ENCODE results near the gene HK2.
"Not testable (repeated sequence)": the region's sequence is repeated elsewhere in the genome, so short reads cannot be mapped to it uniquely, and the experiment has no call there.

The HK2 gene

DNA sequence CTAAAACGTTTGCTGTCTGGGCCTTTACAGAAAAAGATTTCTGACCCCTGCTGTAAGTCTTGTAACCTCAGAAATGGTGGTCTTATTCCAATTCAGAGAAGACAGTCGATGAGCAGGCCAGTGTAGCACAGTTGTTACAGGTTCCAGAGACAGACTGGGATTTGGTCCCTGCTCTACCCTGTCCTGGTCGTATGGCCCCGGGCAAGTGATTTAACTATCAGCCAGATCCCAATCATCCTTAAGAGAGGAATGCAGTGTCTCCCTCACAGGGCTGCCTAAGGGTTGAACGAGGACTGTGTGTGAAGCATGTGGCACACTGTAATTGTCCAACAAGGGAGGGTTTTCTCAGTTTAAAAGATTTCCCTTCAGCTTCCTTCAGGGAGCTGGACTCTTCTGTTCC lies 47.2 kb downstream of the HK2 start:
- no peak for DNase-seq

- no peak for DNase-seq
These were observed 47.8 kb downstream of the HK2 start for GRCh38 chr2:74881626-74882298.

DNA sequence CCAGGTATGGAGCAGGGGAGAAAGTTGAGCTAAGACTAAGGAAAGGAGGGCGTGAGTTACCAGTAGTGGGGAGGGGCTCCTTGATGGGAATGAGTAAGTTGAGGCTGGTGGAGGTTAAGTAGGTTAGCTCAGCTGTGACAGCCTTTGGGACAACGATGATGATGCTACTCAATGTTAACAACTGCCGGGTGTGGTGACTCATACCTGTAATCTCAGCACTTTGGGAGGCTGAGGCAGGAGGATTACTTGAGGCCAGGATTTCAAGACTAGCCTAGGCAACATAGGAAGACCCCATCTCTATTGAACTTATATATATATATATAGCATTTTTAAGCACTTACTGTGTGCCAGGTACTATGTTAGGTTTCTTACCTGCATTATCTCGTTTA lies 48.4 kb downstream of the HK2 start:
- no peak for DNase-seq

- DNase-seq = no peak
These were observed 49.1 kb downstream of the HK2 start for GRCh38 chr2:74883011-74883410.

- DNase-seq = no peak
These were observed 50.3 kb downstream of the HK2 start for GRCh38 chr2:74884118-74884762.

GRCh38 chr2:74884866-74885265 lies 50.9 kb downstream of the HK2 start:
- DNase-seq = no peak

DNA sequence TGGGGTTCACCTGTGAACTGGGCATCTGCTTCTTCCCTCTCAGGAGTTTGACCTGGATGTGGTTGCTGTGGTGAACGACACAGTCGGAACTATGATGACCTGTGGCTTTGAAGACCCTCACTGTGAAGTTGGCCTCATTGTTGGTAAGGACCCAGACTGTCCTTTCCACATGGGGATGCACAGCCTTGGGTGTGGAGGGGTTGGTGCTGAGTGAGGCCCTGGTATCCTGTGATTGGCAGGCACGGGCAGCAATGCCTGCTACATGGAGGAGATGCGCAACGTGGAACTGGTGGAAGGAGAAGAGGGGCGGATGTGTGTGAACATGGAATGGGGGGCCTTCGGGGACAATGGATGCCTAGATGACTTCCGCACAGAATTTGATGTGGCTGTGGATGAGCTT lies 52.3 kb downstream of the HK2 start:
- no peak for DNase-seq

DNA sequence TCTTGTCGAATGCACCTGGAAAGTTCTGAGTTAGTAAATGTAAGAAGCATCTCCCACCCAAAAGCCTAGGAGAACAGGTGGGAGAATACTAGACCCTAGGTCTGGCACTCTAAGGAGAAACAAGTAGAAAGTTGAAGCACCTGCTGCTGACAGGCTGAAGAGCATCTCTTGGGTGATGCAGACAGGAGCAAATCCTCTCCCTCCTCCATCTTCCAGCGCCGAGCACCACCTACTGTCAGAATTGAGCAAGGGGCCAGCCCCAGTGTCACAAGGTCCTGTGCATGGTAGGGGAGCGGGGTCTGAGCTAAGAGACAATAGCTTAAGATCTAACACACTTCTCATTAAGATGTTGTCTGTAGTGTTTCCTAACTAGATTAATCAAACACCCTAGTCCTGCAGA lies 52.9 kb downstream of the HK2 start:
- no peak for DNase-seq

- no peak for DNase-seq
These were observed 53.6 kb downstream of the HK2 start for GRCh38 chr2:74887445-74887951.

DNA sequence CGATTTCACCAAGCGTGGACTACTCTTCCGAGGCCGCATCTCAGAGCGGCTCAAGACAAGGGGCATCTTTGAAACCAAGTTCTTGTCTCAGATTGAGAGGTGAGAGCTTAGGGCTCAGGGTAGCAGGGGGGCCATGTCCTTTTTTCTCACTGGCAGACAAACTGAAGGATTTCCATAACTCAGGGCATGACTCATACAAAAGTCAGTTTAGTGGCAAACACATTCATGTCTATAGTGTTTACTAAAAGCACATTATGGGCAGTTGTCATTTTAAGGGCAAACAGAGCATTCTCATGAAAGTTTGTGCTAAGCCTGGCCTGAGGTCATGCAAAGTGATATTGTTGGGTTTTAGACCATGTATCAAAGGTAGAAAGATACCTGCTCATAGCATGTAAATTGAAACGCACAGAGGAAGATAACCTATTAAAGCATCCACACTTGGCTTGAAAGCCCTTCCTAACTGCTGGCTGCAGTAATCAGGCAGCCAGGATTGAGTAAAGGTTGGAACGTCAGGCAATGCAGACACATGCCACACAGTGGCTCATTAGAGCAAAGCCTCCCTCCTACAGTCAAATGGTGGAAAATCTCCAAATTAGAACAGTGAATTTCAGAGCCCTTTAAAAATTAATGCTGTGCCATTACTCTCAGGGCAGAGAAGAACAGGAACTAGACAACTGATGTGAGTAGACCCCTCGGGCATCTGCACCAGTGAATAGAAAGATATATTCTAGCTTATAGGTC lies 54.2 kb downstream of the HK2 start:
- no peak for DNase-seq

DNA sequence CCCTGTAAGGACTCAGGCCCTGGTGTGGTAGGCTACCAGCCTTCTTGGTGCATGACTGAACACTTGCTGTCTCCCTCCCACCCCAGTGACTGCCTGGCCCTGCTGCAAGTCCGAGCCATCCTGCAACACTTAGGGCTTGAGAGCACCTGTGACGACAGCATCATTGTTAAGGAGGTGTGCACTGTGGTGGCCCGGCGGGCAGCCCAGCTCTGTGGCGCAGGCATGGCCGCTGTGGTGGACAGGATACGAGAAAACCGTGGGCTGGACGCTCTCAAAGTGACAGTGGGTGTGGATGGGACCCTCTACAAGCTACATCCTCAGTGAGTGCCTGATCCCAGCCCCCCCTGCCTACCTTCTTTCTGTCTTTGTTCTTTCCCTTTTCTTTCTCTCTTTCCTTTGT lies 55.2 kb downstream of the HK2 start:
- no peak for DNase-seq

GRCh38 chr2:74890711-74891110 lies 56.8 kb downstream of the HK2 start:
- no peak for DNase-seq

DNA sequence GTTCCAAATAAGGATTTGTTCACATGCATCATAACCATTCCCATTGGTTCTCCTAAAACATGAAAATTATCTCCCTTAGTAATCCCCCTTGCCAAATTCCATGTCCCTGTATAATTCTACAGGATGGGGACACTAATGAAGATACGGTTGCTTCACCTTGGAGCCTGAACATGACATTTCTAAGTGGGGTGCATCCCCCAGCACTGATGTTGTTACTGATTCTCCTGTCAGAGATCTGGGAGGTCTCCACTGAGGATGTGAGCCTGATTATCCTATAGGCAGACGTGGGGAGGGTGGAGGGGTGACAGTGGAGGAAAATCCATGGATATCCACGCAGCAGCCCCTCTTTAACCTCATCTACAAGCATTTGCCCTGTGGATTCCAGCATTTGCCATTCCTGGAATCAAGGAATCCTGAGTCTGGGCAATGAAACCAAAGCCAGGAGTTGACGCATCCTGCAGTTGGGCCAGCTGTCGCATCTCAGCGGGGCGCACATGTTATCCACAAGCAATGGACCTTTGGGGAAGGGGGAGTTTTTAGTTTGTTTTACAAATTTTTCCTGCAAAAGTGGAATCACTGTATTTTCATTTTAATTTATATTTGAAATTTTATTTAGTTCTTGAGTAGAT lies 57.3 kb downstream of the HK2 start:
- no peak for DNase-seq

DNA sequence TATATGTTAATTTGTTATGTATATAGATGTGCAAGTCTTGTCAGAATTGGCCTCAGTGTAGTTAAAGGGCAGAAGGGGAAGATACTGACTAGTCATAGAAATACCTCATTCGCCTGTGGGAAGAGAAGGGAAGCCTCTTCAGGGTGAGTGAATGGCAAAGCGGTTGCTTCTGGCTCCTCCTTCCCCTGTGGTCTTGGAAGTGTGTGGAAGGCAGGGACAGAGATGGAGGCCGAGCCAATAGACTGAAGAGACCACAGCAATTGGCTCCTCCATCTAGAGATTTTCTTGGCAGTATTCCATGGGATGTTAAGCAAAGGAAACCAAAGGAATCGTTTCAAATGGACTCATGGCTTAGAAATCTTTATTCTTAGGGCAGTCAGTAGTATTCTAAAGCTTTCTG lies 57.9 kb downstream of the HK2 start:
- not testable (repeated sequence) for DNase-seq

DNA sequence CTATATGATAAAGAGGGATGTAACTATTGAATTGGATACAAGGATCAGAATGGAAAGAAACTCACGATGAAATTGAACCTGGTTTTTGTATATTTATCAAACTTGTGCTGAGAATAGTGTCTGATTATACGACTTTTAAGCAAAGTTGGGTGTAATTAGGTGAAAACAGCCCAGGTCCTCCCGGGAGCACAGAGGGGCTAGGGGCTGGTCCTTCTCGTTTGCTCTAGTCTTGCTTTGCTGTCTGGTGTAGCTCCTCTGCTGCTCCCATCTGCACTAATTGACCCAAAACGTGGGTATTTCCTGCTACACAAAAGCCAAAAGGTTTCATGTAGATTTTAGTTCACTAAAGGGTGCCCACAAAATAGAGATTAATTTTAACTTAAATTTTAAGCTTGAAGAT lies 58.7 kb downstream of the HK2 start:
- DNase-seq = no peak

DNA sequence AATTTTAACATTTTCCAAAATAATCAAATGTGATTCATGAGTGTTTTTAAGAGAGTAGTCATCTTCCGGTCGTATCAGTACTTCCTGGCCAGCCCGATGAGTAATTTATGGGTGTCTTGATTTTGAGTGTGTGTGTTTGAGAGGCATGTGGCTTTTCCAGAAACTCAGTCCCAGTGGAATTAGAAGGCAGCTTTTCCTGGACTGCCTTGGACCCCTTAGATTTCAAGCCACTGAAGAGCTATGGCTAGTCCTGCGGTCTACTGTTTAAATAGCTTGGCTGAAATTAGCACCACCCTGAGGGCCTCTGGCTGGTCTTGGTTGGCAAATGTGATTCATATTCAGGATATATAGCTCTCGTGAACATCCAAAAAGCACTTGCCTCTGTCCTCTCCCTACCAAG lies 59.4 kb downstream of the HK2 start:
- DNase-seq = no peak

- no peak for DNase-seq
These were observed 60.5 kb downstream of the HK2 start for GRCh38 chr2:74894272-74894981.

- no peak for DNase-seq
These were observed 61.1 kb downstream of the HK2 start for GRCh38 chr2:74895001-74895400.

- DNase-seq = no peak
These were observed 62.3 kb downstream of the HK2 start for GRCh38 chr2:74896232-74896631.

DNA sequence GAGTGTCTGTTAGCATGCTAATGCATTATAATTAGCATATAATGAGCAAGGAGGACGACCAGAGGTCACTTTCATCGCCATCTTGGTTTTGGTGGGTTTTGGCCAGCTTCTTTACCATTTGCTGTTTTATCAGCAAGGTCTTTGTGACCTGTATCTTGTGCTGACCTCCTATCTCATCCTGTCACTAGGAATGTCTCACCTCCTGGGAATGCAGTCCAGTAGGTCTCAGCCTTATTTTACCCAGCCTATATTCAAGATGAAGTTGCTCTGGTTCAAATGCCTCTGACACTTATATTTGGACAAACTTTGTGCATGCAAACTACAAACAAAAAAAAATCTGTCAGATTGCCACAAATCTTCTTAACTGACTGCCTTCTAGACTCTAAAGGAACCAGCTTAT lies 66.3 kb downstream of the HK2 start:
- DNase-seq = not testable (repeated sequence)

GRCh38 chr2:74902281-74902860 lies 68.4 kb downstream of the HK2 start:
- DNase-seq = no peak

GRCh38 chr2:74906395-74906794 lies 72.5 kb downstream of the HK2 start:
- no peak for DNase-seq

DNA sequence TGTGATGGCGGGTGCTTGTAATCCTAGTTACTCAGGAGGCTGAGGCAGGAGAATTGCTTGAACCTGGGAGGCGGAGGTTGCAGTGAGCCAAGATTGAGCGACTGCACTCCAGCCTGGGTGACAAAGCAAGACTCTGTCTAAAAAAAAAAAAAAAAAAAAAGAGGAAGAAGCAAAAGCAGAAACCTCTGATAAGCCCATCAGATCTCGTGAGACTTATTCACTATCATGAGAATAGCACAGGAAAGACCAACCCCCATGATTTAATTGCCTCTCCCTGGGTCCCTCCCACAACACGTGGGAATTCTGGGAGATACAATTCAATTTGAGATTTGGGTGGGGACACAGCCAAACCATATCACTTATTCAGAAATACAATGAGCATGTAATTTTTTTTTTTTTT lies 73.6 kb downstream of the HK2 start:
- DNase-seq = not testable (repeated sequence)
